GM21390 (cell line): ENCODE data around the gene MAP3K3.

Experiments used
- ATAC-seq: cut with Tn5 transposase; IDR thresholded peaks from one replicate; pipeline ENCODE4 v1.9.1; 2021; ENCODE audit not compliant: unreplicated experiment

The MAP3K3 gene

DNA sequence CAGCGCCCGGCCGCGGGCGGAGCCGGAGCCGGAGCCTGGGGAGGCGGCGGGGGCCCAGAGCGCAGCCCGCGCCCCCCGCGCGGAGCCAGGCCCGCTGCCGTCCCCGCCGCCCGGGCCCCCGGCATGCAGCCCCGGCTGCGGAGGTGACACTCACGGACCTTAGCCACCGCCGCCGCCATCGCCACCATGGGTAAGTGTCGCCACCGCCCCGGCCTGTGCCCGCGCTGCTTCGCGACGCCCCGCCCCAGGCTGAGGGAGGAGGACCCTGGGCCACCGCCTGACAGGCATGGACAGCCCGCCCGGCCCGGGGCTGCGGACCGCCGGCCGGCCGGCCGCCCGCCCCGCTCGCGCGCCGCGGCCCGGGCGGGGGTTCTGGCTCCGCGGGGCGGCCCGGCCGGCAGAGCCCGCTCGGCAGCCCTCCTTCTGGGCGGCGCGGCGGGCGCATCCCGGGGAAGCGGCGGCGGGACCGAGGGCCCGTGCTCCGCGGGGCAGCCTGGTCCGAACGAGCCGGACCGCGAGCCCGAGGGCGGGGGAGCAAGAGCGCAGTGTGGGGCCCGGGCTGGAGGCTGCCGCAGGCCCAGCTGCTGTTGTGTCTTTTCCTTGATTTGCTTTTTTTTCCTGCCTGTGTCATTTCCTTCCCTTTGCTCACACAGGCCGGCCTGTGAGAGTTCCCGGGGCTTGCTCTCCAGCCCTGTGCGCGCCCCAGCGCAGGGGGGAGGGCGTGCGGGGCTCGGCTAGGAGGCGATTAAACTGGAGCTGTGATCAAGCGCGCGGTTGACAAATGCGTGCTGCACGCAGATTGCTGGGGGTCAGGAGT lies 565 bp downstream of the MAP3K3 start:
- peak; percentile 28 for ATAC-seq

DNA sequence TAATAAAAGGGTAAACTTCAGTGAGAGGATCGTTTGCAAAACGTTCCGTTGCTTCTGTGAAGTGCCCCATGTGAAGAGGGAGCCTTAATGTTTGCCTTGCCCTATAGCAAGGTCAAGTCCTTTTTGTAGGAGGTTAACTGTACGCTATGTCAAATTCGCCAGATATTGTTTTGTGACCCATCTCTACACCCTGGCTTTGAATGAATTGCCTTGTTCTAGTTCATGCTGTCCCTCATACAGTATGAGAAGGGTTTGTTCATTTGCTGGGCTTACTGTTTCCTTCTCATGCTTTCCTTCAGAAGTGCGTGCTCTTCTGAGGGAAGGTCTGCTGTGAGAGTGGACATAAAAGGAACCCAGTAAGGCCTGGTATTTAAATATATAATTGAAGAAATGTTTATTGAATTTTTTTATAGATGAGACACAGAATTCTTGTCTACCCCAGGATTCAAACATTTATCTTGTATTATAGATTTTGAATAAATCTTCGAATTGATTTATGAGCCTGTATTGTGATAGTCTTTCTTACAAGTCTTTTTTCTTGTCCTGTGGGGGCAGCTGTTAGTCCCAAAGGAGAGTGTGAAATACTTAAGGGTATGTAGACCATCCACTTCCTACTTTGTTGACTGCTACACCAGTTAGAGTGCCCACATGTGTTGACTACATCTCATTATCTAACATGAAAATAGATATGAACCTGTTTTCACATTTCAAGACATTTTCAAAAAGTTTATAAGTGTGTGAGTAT lies 1.7 kb downstream of the MAP3K3 start:
- ATAC-seq: no peak

DNA sequence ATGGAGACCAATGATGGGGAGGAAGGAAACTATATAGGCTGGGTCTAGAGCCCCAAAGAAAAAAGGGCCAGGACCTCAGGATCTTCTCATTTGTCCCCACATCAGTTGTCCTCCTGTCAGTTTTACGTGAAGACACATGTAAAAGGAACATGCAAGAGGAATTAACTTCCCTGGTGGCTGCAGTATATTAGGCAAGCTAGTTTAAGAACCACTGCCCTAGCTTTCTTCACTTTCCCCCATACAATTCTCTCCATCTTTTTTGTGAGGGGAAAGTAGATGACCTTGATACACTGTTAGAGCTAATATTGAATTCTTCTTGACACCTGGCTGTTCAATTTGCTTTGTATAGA lies 2.3 kb downstream of the MAP3K3 start:
- no peak for ATAC-seq

DNA sequence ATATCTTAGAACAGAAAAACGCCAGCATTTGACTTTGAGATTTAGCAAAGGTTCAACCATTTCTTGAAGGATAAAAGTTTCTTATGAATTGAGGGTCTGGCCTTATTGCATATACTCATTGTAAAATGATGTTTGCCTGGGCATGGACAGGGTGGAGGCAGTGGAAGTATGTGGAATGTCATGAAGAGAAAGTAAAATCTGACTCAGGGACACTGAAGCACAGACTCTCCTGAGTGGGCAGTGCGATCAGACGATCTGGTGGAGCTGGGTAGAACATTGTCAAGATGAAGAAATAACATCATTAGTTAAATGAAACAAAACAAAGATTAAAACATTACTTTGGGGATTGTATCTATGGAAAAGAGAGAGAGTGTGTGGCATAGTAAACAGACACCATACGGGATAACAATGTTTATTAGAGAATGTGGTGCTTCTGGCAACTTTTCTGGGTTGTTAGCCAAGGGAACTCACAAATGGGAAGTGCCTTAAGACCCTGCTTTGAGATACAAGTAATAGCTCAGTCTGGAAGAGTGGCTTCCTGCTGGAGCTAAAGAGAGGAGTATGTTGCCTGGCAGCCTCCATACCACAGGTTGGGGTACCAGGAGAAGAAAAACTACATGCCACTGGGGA lies 4.4 kb downstream of the MAP3K3 start:
- no peak for ATAC-seq

DNA sequence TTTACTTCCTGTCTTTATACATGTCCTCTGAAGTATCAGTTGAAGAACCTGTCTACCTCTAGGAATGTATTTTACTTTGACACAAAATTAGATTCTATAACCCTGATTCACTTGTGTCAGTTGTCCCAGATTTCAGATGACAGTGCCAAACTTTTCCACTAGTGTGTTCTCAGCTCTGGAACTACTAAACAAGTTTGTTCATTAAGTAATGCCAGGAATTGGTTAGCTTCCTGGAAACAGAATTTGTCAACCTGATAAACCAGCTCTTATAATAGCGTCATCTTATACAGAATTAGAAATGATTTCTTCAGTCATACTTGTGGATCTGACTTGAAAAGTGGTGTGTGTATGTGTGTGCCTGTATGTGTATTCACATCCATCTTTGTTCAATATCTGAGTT lies 7.4 kb downstream of the MAP3K3 start:
- ATAC-seq: no peak

DNA sequence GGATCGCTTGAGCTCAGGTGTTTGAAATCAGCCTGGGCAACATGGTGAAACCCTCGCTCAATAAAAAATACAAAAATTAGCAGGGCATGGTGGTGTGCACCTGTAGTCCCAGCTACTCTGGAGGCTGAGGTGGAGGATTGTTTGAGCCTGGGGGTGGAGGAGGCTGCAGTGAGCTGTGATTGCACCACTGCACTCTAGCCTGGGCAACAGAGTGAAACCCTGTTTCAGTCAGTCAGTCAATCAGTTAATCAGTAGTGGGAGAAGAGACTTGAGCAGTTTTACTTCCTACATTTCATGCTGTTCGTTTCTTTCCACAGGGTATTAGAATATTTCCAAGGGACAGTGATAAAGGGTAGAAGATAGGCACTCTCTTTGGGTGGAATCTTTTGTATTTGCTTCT lies 8.8 kb downstream of the MAP3K3 start:
- no peak for ATAC-seq

DNA sequence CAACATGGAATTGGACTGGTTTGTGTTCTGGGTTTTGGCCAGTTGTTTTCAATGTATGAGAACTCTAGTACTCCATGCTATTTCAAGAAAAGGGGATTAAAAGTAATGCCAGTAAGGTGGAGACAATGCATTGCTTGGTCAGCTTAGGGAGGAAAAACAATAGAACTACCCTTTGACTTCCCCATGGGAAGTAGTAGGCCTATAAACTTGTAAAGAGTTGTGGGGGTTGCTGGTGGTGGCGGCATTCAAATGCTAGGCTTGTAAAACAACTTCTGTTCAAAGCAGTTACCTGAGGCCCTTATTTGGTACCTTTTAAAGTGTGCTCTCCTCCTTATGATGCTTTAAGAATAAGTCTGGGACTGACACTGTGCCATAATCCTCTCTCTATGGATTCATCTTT lies 9.4 kb downstream of the MAP3K3 start:
- no peak for ATAC-seq

DNA sequence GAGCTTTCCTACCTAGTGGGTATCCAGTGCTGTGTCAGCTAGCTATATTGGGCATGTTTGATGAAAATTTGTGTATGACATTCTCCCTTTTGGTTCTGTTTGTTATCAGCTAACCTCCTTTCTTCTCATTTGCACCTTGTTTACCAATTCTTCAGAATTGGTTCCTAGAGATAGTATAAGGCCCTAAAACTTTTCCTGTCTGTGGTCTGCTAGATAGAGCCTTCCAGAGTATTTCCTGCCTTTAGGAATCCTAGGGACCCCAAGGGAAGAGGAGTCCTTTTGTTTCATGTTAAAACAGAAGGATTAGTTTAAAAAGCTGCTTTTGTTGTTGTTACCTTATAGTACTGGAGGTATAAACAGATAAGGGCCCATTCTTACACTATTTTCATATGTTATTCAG lies 11.5 kb downstream of the MAP3K3 start:
- ATAC-seq: no peak

DNA sequence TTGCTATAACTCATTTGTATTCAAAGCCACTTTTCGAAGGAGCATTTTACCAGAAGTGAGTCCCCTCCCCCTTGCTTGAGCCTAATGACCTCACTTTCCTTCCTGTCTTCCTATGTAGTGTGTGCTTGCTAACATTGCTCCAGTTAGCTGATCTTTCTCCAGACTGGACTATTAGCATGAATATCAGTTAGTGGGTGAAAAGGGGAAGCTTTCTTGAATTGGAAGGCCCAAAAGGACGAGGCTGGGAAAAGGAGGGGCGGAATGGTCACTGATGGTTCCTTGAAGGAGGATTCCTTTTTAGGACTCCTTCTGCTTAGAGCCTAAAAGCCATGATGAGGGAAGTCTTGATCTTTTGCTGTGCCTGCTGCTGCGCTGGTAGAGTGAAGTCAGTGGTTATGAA lies 11.9 kb downstream of the MAP3K3 start:
- ATAC-seq: no peak

DNA sequence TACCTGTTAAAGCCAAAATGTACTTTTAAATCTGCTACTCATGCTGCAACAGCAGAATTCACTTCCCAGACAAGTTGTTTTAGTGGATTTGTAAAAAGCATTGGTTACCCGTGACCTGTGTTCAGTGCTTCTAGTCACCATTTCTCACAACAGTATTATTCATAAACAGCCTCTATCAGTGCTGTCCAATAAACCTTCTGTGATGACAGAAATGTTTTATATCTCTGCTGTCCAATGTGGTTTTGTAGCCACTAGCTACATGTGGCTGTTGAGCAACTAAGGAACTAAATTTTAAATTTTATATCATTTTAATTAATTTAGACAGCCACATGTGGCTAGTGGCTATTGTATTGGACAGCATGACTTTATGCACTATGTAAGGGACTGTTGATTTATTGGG lies 12.6 kb downstream of the MAP3K3 start:
- no peak for ATAC-seq

DNA sequence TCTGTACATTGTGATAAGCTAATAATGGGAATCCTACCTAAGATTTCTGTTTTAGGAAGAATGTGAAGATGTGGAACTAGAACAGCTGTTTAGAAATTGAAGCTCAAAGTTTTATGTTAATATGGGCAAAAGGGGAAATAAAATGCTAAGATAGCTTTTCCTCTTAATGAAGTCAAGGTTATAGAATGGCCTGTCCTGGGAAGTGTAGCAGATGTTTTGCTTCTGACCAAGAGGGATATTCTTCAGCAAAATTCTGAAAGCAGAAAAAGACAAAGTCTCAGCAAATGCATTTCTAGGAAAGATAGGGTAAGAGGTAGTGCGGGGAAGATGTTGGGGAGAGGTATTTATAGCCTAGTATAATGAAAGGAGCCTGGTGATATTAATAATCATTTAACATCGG lies 13.1 kb downstream of the MAP3K3 start:
- ATAC-seq: no peak

DNA sequence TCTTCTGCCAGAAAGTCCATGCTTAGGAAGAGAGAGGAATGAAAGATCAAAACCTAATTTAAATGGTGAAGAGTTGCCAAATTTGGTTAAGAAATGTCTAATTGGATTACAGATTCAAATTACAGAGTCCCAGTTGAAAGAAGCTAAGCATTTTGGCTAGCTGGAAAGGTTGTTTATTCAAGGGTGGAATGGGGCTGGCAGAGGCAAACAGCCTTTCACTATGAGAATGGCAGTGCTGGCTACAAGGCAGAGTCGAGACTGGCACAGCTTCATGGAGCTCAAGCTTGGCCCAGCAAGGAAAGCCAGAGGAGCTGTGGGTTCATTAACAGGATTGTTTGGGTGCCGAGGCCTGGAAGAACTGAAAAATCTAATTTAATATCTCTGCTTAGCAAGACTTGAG lies 13.6 kb downstream of the MAP3K3 start:
- no peak for ATAC-seq

DNA sequence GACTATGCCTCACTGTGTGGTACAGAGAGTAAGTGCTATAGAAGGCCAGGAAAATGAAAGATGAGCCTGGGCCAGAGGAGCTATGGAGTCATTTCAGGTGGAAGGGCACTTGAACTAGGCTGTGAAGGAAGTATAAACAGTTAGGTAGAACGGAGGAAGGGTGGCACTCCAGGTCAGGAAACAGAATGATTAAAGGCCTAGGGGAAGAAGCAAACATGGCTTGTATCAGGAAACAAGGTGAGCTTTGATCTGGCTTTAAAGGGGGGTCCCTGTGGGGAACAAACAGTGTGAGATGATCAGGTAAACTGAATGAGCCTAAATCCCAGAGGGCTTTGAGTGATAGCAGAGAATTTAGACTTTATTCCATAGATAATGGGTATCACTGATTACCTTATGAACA lies 16.9 kb downstream of the MAP3K3 start:
- no peak for ATAC-seq

DNA sequence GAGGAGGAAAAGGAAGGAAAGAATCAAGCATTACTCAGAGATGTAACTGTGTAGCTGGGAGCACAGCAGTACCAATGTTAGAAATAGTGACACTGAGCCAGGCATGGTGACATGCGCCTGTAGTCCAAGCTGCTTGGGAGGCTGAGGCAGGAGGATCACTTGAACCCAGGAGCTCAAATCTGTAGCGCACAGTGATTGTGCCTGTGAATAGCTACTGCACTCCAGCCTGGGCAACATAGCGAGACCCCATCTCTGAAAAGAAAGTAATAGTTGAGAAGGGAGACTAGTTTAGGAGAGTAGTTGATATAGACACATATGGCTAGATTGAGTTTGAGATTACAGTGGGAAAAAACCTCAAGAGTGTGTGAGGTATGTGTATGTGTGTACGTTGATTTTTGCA lies 17.8 kb downstream of the MAP3K3 start:
- no peak for ATAC-seq

DNA sequence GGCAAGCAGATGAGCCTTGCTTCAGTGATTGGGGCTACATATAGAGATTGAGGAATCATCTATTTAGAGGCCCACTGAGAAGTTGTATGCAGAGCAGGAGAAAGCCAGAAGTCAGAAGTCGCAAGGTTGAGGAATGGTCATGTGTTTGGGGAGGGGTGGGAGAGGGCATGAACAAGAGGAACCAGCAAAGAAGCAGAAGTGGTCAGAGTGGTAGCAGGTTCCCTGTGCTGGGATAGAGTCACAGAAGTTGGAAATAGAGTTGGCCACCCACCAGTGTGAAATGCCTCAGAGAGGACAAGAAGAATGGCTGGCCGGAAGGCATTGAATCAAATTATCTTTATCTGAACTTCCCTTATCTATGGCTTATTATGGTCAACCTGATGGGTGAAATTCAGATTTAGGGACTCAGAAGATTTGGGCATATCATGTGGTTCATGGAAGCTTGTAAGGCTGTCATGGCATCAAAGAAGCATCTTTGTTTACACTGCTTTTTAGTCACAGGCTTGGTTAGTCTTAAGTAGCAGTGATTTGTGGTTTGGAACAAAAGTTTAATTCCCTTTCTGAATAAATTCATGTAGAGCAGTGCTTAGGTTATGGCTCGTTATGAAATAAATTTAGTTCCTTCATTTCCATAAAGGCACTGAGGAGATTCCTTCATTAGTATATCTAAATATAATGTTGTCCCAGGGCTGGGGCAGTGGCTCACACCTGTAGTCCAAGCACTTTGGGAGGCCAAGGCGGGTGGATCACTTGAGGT lies 19.7 kb downstream of the MAP3K3 start:
- no peak for ATAC-seq

DNA sequence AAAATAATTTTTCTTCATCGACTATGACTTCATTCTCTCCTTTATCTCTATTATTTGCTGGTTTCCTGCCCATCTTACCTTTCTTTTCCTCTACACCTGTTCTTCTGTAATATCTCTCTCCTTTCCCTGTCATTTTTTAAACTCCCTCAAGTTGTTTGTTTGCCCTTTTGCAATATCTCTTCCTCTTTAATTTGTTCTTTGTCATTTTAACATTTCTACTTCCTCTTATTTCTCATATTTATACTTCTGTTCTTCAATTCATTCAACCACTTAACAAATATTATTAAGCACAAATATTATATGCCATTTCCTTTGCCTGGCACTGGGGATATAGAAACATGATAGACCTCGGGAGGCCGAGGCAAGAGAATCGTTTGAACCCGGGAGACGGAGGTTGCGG lies 22.6 kb downstream of the MAP3K3 start:
- no peak for ATAC-seq

DNA sequence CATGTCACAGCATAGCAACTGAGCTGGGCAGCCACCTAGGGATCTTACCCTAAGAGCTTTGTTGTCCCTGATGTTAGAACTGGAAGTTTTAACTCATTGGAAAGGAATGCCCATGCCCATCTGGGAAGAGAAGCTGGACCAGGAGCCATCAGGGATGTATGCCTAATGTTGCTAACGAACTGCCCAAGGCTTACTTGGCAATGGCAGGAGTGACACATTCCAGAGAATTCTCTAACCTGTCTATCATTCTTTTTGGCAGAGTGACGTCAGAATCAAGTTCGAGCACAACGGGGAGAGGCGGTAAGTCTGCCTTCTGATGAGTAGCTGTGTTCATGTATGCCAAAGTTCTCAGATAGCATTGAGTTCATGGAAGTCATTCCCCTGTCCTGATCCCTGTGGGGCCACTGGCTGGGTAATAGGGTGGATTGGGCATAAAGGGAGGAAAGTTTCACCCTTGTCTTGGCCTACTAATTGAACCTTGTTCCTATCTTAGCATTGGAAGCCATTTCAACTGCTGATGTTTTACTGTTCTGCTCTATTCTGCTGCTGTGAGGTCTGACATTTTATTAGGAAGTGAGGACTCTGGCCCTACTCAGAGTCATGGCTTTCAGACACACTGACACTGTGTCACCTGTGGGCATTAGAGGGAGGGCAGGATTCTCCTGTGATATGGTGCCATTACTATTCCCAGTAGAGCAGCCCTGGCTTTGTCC lies 23.7 kb downstream of the MAP3K3 start:
- peak; percentile 50 for ATAC-seq

DNA sequence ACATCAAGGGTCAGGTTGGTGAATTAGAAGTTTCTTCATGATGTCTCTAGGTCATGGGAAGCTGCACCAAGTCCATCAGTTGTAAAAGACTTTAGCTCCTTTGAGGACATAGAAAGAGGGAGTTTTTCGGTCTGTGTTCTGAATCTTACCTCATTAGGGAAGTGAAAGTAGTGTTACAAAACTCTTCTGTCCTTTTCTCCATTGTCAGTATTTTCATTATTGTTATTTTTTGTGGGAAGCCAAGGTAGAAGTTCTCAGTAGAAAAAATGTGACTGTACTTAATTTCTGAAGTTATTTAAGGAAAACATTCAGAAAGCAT lies 24.2 kb downstream of the MAP3K3 start:
- ATAC-seq: peak; percentile 87

DNA sequence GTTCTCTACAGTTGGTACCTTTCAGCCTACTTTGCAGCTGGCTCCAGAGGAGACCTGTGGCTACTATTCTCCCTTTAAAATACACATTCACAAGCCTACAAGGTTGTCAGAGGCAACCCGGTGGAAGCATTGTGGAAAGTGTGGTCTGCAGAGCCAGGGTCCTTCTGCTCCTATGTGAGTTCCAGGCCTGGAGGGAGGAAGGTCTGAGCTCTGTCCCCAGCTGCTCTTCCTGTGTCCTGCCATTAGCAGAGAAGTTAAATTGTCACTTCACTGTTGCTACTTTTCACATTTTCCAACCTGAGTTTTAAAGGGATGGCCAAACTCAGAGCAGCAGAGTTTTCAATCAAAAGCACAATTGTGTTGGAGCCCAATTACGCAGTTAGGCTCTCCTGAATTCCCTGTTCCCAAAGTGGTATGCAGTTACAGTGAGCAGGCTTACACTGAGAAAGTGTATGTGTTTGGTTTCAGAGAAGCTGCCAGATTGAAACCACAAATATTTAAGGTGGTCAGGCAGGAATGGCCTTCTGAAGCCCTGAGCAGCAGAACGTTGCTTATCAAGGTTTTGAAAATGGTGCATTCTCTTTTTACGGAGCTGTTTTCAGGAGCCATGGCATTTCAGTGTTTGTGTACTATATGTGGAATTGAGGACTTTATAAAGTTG lies 25.0 kb downstream of the MAP3K3 start:
- no peak for ATAC-seq

DNA sequence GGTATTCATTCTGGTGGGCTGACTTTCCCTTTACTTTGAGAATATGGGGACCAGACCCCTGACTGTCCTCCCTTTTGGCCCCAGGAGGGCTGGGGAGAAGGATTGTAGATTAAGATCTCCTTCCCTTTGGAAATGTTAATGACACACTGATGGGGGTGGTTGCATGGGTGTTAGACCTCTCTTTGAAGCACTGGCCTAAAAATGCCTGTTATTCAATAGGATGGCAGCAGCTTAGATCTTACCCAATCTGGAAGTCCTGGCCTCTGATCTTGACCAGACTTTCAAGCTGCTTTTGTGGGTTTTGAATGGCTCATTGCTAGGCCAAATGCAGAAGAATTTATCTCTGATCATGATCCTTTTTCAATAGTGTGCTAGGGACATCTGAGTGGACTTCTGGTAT lies 25.7 kb downstream of the MAP3K3 start:
- no peak for ATAC-seq

DNA sequence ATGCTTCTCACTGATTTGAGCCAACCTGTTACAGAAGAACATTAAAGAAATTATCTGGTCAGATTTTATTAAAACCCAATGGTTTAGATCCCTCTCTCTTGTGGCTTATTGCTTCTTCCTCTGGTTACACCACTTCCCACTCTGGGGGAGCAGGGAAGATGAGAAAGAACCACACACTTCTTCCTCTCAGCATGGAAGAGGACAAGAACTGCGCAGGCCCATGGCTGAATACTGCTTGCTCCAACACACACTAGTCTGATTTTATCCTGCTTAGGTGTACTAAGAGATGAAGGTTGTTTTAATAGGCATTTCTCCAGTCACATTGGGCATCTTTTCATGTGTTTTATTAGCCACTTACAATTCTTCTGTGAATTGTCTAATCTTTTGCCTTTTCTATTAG lies 27.6 kb downstream of the MAP3K3 start:
- no peak for ATAC-seq
